ENCODE results near the gene PPM1H.

DNA sequence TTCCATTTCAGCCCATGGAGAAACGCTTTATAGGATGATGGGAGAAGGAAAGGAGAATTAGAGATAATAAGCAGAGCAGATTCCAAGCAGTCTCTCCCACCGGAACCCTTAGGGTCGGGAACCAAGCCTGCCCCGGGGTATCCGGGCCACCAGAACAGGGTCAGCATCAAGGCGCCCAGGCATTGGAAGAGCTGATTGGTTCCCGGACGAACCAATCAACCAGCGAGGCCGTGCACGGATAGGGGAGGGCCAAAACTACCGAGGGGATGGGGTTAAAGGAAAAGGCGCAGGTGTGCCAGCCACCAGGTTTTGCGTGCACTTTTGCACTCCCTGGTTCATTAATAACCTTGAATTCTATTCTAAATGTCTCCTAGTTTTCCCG lies 1.7 kb downstream of the PPM1H start:
- TF ChIP-seq, protein P1, sequence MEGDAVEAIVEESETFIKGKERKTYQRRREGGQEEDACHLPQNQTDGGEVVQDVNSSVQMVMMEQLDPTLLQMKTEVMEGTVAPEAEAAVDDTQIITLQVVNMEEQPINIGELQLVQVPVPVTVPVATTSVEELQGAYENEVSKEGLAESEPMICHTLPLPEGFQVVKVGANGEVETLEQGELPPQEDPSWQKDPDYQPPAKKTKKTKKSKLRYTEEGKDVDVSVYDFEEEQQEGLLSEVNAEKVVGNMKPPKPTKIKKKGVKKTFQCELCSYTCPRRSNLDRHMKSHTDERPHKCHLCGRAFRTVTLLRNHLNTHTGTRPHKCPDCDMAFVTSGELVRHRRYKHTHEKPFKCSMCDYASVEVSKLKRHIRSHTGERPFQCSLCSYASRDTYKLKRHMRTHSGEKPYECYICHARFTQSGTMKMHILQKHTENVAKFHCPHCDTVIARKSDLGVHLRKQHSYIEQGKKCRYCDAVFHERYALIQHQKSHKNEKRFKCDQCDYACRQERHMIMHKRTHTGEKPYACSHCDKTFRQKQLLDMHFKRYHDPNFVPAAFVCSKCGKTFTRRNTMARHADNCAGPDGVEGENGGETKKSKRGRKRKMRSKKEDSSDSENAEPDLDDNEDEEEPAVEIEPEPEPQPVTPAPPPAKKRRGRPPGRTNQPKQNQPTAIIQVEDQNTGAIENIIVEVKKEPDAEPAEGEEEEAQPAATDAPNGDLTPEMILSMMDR (conservative IDR thresholded peaks at IDR 0.05; ENCODE audit: low read depth, low read length) = no peak
- TF ChIP-seq EZH2phosphoT487 (IDR thresholded peaks at IDR 0.05; ENCODE audit: borderline replicate concordance, low read length) = no peak
- TF ChIP-seq EZH2 (IDR thresholded peaks at IDR 0.05; ENCODE audit: low read length, unreplicated experiment) = no peak
